Left kidney (tissue), 2 donors: ENCODE data around the gene COG5. TPM values are rescaled to one million over a fixed set of nuclear protein-coding genes. Genes with fewer than 3 reads are reported as not detected.

Experiments used
- DNase-seq: peaks from one replicate; pipeline ENCODE4 v3.0.0-alpha.2; 2013
- polyA plus RNA-seq: library from polyadenylated mRNA; unstranded; fragments of 120-200 nt; gene quantifications from one replicate; pipeline ENCODE4 v1.2.1, GENCODE V29; 2013; ENCODE audit not compliant: insufficient read length

The COG5 gene
- polyA plus RNA-seq, 1 donor = 37.7 TPM

DNA sequence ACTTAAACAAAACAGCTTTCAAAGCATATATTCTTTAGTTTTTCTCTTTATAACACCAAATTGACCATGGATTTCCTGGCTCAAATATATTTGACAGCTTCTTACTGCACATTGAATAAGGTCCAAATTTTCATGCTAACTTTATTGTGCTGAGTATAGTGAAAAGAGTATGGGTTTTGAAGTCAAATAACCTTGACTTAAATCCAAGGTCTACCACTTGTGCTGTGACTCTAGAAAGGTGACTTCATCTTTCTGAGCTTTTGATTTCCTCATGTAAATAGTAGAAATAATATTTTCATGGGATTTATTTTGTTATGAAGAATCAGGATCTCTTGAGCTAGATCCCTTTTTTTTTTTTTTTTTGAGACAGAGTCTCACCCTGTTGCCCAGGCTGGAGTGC, 233.2 kb downstream of the COG5 start:
- no peak for DNase-seq

DNA sequence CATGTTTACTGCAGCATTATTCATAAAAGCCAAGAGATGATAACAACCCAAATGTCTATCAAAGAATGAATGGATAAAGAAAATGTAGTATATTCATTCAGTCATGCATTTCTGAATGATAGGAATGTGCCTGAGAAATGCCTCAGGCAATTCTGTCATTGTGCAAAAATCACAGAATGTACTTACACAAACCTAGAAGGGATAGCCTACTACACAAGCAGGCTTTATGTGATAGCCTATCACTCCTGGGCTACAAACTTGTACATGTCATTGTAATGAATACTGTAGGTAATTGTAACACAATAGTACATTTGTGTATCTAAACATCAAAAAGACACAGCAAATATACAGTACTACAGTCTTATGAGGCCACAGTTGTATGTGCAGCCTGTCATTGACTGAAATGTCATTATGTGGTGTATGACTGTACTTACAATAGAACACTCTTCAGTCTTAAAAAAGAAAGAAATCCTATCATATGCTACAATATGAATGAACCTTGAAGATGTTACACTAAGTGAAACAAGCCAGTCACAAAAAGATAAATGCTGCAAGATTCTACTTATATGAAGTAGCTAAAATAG, 235.6 kb downstream of the COG5 start:
- DNase-seq = no peak

DNA sequence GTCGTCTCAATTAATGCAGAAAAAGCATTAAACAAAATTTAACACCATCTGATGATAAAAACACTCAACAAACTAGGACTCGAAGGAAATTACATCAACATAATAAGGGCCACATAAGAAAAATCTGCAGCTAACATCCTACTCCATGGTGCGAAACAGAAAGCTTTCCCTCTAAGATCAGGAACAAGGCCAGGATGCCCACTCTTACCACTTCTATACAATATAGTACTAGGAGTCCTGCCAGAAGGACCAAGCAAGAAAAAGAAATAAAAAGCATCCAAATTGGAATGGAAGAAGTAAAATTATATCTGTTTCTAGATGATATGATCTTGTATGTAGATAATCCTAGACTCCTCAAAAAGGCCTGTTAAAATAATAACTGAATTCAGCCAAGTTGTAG, 237.7 kb downstream of the COG5 start:
- no peak for DNase-seq

DNA sequence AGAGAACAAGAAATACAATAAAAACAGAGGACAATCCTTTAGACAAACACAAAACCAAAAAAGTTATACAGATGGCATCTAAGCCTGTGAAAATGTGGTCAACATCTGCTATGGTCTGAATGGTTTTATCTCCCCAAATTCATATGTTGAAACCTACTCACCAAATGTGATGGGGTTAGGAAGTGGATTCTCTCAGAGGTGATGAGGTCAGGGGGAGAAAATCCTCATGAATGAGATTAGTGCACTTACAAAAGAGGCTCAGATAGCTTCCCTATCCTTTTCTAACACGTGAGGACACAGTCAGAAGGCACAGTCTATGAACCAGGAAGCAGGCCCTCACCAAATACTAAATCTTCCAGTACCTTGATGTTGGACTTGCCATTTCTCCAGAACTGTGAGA, 241.7 kb downstream of the COG5 start:
- DNase-seq = no peak

DNA sequence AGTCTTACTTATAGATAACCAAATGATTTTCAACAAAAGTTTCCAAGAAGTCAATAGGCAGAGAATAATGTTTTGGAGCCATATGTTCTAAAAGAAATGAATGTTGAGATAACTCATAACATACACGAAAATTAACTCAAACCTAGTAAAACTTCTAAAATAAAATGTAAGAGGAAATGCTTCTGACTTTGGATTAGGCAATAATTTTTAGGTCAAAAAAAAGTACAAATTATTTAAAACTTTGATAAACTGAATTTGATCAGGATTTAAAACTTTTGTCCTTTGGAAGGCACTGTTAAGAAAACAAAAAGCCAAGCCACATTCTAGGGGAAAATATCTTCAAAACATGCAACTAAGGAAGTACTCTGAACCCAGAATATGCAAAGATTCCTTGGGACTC, 242.1 kb downstream of the COG5 start:
- no peak for DNase-seq

DNA sequence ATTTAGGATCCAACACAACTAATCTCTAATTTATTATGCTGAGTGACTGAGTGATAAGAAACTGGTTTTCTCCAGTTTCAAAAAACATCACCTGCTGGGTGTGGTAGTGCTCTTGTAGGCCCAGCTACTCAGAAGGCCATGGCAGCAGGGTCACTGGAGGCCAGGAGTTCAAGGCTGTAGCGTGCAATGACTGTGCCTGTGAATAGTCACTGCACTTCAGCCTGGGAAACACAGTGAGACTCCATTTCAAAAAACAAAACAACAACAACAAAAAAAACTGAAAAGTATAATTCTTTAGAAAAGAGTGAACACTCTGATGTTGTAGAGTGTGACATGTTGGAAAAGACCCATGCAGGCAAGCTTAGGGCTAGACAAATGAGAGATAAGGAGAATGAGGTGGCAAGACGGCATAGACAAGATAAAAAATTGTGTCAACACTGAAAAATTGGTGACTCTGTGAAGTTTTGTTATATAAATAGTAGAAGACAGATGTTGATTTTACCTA, 243.9 kb downstream of the COG5 start:
- no peak for DNase-seq

DNA sequence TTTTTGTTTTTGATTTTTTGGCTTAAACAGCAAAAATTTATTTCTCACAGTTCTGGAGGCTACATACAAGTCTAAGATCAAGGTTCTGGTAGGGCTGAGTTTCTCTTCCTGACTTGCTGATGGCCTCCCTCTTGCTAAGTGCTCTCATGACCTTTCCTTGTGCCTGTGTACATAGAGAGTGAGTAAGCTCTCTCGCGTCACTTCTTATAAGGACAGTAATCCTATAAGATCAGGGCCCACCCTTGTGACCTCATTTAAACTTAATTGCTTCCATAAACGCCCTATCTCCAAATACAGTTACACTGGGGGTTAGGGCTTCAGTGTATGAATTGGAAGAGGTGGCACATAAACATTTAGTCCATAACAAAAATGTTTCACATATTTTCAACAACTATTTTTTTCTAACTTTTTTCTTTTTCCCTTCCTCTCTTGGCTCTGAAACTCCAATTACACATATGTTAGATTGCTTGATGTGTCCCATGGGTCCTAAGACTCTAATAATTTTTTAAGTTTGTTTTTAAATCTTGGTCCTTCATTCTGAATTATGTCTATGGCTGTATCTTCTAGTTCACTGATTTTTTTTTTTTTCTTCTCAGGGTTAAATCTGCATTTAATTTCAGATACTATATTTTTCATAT, 245.1 kb downstream of the COG5 start:
- no peak for DNase-seq

DNA sequence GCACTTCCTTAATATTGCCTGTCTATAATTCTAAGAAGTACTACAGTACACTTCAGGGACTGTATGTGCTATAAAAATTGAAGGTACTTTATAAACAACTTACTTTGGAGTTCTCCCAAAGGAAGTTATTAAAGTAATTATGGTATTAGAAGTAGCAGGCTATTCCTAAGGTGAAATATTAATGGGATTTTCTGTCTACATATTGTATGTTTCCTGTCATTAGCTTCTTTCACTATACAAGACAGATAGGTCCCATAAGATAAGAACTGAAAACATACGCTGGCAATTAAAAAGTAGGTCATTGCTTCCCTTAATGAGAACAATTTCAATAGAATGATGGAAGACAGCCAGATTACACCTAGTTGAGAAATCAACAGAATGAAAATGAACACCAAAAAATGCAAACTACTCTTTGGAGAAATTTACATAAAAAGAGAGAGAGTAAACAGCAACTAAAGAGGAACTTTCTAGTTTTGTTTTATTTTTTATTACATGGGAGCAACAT, 248.0 kb downstream of the COG5 start:
- DNase-seq = no peak

DNA sequence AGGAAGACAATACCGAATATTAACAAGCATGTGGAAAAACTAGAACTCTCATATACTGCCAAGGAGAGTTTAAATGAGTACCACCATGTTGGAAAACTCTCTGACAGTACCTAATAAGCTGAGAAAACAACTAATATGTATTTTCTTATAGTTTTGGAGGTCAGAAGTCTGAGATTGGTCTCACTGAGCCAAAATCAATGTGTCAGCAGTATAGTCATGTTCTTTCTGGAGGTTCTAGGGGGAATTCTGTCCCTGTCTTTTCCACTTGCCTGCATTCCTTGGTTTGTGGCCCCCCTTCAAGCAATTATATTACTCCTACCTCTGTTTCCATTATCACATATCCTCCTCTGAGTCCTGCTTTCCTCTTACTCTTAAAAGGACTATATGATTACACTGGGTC, 250.4 kb downstream of the COG5 start:
- no peak for DNase-seq

DNA sequence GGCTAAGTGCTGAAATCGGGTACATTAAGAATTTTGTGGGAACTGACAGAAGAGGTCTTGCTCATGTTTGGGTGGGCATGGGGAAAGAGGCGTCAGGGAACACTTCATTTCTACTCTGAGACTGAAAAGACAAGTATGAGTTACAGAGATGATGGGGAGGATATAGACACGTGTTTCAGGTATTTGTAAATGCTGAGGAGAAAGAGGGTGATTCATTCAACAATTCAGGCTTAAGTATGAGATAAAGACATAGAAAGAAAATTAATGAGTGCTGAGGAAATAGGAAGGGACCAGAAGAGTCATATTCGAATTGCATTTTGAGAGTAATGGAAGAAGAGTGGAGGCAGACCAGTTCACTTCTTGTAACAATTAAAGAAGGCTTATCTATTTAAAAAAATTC, 251.3 kb downstream of the COG5 start:
- DNase-seq = no peak

DNA sequence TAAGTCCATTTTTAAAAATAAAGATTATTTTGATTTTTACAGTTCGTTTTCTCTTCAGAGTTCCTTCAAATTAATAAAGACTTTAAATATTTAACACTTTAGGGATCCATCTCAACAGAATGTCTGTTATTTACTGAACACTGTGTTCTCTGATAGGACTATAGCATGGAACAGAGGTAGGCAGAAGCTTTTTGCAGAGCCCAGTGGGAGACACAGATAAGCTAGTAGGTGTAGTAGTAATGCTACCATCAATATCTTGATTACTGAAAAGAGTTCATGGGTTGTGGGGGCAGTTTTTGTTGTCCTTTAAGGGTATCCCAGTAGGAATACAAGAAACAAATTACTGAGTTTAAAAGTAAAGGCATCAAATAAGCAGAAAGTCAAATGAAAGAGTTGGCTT, 254.4 kb downstream of the COG5 start:
- DNase-seq = no peak

DNA sequence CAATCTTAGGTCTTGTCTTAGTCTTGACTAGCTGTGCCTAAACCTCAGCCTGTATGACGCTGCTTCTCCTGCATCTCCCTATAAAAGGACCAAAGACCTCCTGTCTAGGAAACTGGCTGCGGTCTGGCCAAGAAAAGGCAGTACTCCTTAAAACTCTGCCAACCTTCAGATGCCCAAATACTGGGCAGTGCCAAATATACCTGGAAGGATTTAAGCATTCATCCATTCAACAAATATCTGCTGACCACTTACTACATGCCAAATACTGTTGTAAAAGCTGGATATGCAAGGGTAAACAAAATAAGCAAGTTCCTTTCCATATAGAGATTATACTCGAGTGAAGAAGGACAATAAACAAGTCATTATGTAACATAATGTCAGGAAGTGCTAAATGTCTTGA, 259.1 kb downstream of the COG5 start:
- no peak for DNase-seq

DNA sequence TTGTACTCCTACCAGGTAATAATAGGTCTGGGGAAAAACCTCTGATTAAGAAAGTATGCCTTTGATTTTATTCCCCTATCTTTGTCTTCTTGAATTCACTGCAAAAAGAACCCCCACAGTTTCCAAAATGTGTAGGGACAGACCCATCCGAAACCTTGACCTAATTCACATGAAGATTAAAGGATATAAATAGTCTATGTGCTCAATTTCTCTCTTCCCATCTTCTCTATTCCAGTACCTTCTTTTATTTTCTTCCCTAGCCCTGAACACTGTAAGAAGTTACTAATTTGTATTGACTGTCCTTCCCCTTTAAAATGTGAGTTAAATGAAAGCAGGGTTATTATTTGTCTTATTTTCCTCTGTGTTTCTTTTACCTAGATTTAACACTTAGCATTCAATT, 259.7 kb downstream of the COG5 start:
- DNase-seq = no peak

DNA sequence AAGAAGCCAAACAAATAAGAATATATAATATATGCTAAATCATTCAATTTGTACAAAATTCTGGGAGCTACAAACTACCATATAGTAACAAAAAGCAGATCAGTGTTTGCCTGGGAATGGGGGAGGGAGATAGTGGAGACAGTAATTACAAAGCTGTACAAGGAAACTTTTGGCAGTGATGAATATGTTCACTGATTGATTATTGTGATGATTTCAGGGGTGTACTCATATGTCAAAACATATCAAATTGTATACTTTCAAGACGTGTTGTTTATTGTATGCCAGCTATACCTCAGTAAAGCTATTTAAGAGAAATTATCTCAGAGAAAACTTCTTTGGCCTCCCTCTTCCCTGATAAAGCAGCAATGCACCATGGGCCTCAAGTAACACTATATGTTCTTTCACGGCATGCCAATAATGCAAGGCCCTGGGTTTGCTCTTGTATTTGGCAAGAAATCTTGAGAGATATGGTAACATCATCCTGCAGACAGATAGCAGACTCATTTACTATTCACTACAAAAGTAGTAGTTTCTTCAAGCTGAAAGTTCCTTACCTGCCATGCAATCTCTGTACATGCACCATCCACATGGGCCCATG, 261.4 kb downstream of the COG5 start:
- no peak for DNase-seq

DNA sequence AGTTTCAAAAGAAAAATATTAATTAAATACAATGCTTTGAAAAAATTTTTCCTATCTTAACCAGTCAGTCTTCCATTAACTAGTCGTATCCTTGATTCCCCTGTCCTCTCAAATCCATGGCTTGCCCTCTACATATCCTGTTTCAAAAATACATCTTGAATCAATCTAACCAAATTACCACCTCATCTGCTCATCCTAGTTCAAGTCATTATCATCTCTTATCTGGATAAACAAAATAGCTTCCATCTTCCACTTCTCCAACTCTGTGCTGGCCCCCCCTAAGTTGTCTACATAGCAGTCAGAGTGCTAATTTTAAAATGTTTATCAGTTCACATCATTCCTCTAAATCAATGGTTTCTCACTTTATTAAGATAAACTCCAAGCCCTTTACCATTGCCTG, 269.5 kb downstream of the COG5 start:
- no peak for DNase-seq

DNA sequence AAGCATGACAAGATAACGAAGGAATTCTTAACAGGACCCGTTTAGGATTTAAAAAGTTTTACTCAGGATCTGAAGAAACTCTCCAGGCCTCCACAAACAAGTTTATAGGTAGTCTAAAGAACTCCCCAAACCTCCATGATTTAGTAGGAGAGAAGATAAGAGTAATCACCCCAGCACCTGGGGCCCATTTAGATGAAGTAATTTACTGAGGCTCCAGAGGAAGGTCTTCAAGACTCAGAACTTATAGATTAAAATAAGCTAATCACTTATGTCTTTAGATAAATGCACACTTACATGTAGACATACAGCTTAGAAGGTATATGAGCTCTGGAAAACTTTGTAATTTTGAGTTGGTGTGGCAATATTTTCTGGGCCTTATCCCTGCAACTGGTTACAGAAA, 271.1 kb downstream of the COG5 start:
- DNase-seq = no peak

DNA sequence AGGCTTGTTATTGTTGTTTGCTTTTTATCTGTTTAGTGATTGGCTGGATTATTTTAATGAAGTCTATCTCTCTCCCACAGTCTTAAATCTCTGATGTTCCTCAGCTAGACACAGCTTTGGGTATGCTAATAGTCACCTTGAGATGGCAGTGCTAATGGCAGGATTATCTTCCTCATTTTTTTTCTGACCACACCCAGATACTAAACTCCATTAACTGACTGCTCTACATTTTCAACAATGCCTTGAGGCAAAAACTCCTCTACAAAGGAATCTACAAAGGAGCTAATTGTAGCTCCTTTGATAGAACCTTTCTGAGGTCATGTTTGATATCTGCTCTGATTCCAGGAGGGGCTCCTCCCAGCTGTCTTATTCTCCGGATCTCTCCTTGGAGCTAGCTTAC, 272.3 kb downstream of the COG5 start:
- no peak for DNase-seq

DNA sequence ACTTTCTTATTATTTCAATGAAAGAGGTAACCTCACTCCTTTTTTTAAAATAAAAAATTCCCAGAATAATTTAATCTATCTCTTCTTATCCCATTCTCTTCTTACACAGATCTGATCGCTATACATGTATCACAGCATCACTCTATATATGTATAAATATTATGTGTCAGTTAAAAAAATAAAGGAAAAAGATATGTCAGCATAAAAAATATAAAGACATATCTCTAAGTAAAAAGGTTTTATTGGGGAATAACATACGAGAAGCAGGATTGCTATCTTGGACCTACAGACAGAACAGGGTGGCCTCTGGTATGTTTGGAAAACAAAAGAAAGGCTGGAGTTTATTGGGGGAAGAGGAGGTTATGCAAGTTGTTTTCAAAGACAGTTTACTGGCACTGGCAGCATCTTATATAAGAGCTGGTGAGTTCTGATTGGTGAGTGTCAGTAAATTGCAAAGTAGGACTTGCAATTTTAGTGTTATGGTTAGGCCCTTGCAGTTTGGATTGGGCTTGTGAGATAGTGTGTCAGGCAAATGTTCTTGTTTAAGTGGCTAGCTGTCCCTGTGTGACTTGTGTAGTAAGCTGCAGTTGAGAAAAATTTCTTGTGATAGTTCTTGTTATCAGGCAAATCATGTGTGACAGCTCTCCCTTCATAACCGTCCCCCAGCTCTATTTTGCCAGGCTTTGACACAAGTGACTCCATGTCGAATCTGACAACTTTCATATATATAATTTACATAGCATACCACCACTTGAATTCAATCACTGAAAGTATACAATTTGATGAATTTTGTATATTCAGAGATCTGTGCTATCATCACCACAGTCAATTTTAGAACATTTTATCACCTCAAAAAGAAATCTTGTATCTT, 276.7 kb downstream of the COG5 start:
- DNase-seq = no peak

DNA sequence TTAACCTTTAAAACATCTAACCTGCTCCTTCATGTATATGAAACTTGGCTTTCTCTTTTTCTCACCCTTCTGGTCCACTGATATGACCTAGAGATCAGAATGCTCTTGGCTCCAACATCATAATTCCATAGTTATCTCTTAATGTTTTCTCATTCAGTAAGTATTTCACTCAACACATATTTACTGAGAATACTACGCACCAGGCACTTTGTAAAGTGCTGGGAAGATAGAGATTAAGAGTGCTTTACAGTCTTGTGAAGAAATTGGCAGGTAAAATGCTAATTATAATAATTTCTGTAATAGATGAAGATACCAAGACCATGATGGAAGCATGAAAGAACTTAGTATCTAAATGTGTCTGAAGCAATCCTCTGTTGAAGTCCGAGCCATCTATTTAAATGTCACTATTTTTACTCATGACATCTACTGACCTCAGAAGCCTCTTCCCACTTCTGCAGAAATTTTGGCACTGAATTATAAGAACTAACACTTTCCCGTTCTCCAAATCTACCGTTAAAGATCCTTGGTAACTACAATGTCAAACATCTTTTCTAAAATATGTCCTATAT, 278.7 kb downstream of the COG5 start:
- DNase-seq = no peak

DNA sequence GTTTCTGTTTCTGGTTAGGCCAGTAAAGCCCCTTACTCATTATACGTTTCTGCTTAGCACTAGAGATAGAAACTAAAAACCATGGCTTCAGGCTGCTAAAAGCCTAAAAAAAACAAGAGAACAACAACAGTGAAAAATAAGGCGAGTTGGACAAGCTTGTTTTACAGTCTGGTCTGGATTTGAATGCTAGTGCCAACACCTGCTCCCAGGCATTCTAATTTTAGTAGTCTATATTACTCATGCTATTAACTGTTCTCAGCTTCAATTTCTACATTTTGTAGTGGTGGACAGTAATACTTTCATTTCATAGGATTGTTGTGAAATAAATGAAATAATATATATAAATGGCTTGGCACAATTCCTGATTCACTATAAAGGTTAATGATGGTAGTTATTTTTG, 286.4 kb downstream of the COG5 start:
- no peak for DNase-seq

DNA sequence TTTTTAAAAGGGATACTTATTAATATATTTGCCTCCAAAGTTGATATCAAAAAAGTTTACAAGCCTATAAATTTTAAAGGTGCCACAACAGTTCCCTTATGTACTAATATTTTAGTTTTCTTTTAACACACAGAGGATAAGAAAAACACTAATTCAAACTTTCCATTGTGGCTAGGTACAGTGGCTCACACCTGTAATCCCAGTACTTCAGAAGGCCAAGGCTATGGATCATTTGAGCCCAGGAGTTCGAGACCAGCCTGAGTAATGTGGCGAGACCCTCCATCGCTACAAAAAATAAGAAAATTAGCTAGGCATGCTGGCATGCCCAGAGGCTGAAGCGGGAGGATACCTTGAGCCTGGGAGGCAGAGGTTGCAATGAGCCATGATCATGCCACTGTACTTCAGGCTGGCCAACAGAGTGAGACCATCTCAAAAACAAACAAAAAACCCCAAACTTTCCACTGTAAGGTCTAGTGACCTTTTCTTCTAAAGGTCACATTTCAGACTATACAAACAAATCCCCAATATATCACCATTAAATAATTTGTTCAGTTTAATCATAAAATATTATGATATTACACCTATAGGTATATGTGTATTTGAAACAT, 287.4 kb downstream of the COG5 start:
- no peak for DNase-seq

DNA sequence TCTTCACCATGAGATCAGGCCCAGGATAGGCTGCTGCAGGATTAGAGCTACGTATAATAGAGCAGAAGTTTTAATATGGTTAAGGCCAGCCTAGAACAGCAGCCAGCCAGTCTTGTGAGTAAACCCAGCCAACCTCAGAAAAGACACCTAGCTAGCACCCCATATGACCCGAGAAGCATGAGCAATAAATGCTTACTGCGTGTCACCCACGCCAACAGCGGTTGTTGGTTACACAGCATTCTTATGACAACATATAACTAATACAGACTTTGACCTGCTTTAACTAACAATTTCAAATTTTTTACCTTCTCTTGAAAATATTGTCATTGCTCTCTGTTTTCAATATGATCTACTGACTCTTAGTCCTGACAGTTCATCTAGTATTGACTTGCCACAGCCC, 289.2 kb downstream of the COG5 start:
- DNase-seq = no peak
